Measurements from ENCODE around the gene EDN2.

Gene EDN2

GRCh38 chr1:41517062-41517438 lies 32.6 kb upstream of the EDN2 start:
- DNase-seq (ENCODE audit: low read depth): no peak

DNA sequence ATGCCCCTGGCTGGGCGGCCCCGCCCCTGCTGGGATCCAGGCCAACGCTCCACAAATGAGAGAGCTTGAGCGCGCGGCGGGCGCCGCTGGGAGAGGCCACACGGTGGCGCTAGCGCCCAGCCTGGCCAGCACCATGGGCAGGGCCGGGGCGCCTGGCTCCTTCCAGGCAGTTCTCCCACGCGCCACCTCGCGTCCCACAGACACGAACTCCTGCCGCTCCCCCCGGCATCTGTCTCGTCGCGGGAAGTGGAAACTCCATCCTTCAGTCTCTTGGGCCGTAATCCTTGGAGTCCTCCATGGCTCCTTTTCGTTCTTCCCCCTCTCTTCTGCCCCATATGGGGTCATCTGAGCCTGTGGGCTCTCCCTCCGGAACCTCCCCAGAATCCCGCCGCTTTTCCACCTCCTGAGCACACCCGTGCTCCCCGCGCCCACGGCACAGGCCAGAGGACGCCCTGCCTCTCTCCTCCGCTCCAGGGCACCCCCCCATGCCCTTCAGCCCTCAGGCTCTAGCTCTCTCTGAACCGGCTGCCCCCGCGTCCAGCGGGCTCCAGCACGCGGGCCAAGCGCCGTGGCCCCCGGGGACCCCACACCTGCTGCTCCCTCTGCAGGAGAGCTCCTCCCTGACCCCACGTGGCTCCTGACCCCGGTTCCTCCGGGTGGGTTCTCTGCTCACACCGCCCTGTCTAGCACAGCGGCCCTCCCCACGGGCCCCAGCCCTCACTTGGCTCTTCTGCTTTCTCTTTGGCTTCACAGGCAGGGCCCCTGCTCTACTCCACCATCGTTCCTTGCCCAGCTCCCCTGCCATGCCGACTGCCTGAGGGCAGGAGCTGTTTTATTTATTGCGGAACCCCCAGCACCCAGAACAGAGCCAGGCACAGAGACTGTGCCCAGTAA lies 31.9 kb upstream of the EDN2 start:
- DNase-seq (ENCODE audit: low read depth): peak; percentile 36

- no peak for DNase-seq (ENCODE audit: low read depth)
Measured at GRCh38 chr1:41515778-41516167, 31.3 kb upstream of the EDN2 start.

DNA sequence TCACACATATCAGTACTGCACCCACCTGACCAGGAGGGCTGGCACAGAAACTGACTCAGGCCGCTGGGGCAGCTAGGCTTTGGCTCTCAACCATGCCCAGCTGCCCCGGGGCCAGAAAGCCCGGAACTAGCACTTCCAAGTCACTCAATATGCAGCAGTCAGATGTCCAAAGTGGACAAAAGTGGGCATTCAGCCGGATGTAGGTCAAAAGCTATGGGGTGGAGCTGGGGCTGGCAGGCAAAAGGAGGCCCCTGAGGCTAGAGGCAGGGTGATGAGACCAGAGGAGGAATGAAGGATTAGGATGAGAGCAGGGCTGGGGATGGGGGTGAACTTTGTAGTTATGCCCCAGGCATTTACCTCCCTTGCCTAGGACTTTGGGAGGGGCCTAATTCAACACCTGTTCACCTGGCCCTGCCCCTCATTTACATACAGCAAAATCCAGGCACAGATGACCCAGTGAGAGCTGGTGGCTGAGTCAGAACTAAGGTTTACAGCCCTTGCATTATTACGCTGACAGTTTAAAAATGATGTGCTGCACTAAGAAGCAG lies 30.7 kb upstream of the EDN2 start:
- DNase-seq (ENCODE audit: low read depth): no peak

GRCh38 chr1:41514381-41514780 lies 29.9 kb upstream of the EDN2 start:
- no peak for DNase-seq (ENCODE audit: low read depth)

- DNase-seq (ENCODE audit: low read depth): no peak
Measured at GRCh38 chr1:41513383-41513735, 28.9 kb upstream of the EDN2 start.

DNA sequence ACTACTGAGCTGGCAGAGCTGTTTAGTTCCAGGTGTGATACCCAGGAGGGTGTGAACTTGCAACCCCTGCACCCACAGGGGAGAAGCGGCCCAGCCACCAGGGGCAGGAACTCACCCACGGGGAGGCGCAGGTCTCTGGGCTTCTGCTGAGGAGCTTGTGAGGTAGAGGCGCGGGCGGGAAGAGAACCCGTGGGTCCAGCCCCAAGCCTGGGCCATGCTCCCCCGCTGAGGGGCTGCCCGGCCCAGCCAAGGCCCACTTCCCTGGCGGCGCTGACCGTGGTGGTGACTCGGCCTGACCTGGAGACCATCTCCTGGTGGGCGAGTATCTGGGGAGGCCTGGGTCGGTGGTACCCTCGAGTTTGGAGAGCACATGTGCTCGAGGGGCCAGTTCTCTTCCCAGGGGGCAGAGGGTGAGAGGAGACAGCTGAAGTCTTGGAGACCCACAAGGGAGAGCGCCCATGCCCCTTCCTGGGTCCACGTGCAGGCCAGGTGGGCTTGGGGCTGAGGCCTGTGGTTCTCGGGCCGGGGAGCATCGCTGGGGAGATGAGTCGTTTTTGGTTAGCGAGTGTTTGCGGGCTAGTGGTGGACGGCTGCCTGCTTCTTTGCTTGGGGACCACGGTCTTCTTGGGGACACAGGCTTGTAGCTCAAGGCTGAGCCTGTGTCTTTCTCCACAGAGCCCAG lies 28.4 kb upstream of the EDN2 start:
- DNase-seq (ENCODE audit: low read depth): no peak

DNA sequence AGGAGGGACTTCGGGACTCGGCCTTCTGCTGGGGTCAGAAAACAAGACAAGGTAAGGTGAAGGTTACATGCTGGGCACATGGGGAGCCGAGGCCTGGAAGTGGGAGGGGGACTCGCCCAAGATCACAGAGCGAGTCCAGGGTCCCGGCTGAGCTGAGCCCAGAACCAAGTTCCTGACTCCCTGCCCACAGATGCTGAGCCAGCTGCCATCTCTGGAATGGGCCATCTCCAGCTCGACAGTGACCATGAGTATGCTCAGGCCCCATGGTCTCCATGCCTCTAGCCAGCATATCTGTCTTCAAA lies 26.7 kb upstream of the EDN2 start:
- DNase-seq (ENCODE audit: low read depth): no peak

GRCh38 chr1:41510531-41511238 lies 26.2 kb upstream of the EDN2 start:
- DNase-seq (ENCODE audit: low read depth): no peak

DNA sequence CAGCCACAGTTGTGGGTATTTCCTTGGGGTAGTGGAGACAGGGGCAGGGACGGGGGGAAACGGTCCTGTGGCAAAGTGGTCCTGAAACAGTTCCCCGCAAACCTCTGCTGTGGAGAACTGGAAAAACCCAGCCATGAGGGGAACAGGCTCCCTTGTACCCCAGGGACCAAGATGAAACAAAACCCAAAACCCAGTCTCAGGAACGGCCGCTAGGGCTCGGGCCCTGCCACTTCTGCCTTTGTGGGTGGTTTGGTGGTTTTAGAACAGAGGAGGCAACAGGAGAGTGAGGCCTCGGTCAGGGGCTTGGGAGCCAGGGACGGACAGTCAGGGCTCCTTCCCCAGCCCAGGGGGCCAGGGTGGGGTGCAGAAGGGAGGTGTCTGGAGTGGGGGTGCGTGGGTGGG lies 24.8 kb upstream of the EDN2 start:
- no peak for DNase-seq (ENCODE audit: low read depth)

DNA sequence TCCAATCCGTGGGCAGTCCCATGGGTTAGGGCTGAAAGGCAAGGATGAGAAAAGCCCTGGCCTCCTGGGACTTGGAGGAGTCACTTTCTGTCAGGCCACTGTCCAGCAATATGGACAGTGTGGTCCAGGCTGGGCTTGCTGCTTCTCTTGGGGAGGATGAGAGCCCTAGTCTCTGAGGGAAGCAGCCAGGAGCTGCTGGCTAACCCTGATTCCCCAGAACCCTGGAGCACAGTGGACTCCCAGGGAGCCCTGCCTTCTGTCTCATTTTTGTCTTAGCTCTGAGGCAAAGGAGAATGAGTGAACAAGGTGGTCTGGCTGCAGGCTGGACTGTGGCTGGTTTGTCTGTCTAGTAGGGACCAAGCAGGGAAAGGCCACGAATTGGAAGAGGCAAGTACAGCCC lies 23.8 kb upstream of the EDN2 start:
- DNase-seq (ENCODE audit: low read depth): no peak

GRCh38 chr1:41507836-41508235 lies 23.4 kb upstream of the EDN2 start:
- no peak for DNase-seq (ENCODE audit: low read depth)

DNA sequence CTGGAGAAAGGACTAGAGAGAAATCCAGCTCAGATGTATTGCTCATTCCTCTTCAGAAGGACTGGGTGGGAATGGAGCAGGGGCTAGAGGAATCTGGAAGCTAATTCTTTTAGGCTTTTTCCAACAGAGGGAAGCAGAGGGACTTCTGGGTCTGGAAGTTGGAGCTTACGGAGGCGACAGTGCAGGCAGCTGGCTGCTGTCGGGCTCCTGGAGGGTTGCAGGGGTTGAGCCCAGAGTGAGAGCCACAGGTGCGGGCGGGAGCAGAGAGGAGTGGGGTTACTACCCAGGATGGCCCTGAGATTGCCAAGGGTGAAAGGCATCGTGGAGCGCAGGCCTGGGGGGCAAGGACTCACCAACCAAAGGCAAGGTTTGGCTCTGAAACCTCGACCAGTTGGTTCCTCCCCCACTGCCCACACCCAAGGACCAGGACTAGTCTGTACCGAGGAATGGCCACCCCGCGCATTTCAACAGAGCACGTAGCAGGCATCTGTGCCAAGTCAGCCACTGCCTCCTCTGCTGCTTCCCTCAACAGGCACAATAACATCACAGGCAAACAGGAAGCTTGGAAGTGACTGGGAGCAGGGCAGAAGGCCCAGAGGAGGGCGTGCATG lies 22.7 kb upstream of the EDN2 start:
- DNase-seq (ENCODE audit: low read depth): no peak

- DNase-seq (ENCODE audit: low read depth): peak; percentile 70
Measured at GRCh38 chr1:41504114-41505035, 19.9 kb upstream of the EDN2 start.

DNA sequence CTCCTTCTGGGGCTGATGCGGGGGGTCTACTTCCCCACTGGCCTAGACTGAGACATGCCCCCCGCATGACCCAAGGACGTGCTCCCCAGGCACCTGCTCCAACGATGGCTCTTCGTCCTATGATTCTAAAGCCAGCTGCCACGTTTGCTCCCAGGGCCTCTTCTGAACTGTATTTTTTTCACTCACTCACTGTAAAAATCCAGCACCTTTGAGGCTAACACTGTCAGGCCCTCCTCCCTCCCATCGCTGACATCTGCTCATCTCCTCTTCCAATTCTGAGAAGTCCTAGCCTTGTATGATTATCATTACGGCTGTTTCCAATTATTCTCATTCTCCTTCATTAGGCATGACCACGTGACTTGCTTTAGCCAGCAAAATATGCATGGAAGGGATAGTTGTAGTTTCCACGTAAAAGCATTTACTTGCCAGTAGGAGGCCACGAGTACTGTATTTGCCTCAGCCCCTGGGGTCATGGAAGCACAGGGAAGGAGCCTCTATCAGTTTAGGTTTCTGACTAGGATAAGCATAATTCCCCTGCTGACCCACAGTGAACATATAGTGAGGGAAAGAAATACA lies 19.1 kb upstream of the EDN2 start:
- no peak for DNase-seq (ENCODE audit: low read depth)

- DNase-seq (ENCODE audit: low read depth): no peak
Measured at GRCh38 chr1:41502912-41503311, 18.4 kb upstream of the EDN2 start.

GRCh38 chr1:41501581-41501980 lies 17.1 kb upstream of the EDN2 start:
- no peak for DNase-seq (ENCODE audit: low read depth)

DNA sequence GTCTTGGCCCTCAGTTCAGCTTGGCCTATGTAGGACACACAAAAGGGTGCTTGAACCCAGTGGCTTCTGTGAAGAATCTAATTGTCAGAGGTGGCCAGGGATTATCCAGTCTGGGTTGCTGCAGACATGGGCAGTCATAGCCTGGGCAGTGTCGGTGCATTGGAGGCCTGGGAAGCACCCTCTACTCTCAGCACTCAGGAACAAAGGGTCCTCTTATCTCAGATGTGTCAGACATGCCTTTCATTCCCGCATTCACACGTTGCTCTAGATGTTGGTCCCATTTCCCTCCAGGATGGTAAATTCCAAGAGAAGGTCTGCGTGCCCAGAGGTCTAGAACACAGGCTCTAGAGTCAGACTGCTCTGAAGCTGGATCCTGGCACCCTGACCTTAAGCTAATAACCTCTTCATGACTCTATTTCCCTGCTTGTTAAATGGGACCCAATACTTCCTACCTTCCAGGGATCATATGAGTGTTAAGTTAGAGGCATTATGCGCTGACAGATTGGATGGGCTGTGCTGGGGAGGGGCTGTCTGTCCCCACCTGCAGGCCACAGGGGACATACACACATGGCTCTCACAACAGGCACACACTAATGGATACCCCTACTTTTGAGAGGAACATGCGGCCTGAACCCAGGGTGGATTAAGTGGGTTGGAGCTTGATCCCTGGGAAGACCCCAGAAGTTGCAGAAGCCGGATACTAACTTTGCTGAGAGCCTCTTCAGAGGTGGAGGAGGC lies 16.5 kb upstream of the EDN2 start:
- no peak for DNase-seq (ENCODE audit: low read depth)

DNA sequence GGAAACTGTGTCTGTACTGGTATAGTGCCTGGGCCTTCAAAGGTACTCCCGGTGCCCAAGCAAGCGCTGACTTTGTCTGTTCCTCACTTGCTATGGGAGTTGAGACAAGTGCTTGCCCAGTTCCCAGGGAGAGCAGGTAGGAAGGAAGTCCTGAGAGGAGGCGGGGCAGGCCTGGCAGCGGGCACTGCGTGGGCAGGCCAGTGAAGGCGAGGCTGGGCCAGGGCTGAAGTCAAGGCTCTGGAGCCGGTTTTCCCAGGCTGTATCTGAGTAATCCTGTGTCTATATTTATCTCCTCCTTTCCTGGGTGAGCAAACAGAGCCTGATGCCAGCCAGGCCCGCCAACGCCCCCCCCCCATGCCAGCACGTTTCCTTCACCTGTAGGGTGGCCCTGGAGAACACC lies 15.9 kb upstream of the EDN2 start:
- no peak for DNase-seq (ENCODE audit: low read depth)

GRCh38 chr1:41499591-41499990 lies 15.1 kb upstream of the EDN2 start:
- no peak for DNase-seq (ENCODE audit: low read depth)
